Measurements from ENCODE around the gene LRRC74A. TPM values are rescaled to one million over a fixed set of nuclear protein-coding genes. Genes with fewer than 3 reads are reported as not detected.

The LRRC74A gene
- total and polyA plus RNA-seq, 9 of the 15 experiments (the other 6 are each of a cell fraction or from before 2014, with no cell fraction given): not detected

DNA sequence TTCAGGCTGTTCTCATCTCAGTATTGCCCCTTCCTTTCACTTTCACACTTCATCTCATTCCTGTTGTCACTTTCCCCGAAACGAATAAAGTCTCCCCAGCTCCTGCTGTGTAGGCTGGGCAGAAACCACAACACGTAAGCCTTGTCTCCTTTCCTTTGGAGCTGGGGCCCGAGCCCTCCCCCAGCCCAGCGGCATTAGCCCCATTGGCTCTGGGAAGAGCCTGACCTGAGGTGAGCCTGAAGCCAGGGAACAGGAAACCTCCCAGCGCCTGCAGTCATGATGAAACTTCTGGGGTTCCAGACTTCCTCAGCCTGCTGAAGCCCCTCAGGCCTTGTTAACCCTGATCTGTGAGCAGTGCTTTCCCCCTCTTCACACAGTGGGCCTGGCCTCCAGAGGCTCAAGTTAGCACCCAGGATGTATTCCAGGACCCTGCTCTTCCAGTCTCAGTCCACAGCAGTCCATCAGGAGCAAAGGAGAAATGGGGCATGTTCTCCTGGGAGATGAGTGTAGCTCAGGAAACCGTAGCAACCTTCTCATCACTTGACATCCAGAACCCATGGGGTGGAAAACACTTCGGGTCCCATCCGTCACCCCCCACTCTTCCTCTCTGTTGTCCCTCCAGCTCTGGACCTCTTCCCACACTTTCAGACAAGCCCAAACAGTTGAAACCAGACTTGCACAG, 43.2 kb upstream of the LRRC74A start:
- ATAC-seq: no peak
- Histone ChIP-seq H3K9me3 (replicated peaks; ENCODE audit: control insufficient read depth, insufficient read depth, low read depth, low read length) (no peaks in the 10 kb centered on the region), H3K4me2 (ENCODE audit: insufficient read depth, low read length) (no peak overlapping the region), H3K79me2 (ENCODE audit: control insufficient read depth, insufficient read depth, low read length) (no peaks in the 10 kb centered on the region), H3K9ac (ENCODE audit: insufficient read depth in 1 of 2, low read depth in 2 of 2, low read length in 2 of 2) (no peak overlapping the region), H3K9me1 (ENCODE audit: control insufficient read depth, insufficient read depth, low read length) (no peaks in the 10 kb centered on the region), H3K4me3 (no peak overlapping the region), H3K27ac (ENCODE audit: extremely low read depth, low read depth, low read length) (no peak overlapping the region), H4K20me1 (replicated peaks; ENCODE audit: control insufficient read depth, insufficient read depth, low read length) (no peaks in the 10 kb centered on the region), H3K27me3 (ENCODE audit: control insufficient read depth in 2 of 2, insufficient read depth in 2 of 2, low read length in 2 of 2) (no peaks in the 10 kb centered on the region), H3K4me1 (replicated peaks in 1 of 2; ENCODE audit: control insufficient read depth in 2 of 2, insufficient read depth in 2 of 2, low read length in 2 of 2) (peaks cover 9 to 11% of the 10 kb centered on the region in 2 experiments), H3K36me3 (ENCODE audit: control insufficient read depth, insufficient read depth, low read length) (peaks cover 19% of the 10 kb centered on the region; the same call in 2 of the 3 replicates), H2AFZ (ENCODE audit: low read depth, low read length) (no peak overlapping the region)
- DNase-seq (ENCODE audit: extremely low read depth in 1 of 4, low spot score in 3 of 4): no peak
- CTCF ChIA-PET (ENCODE audit: low intra/inter-chr PET ratio): no interaction called here
- intact Hi-C loops (cut with micrococcal nuclease) (no loop called here), in situ Hi-C loops (cut with MboI) (loop anchor here (5.0 kb wide), 1 partner anchor 71 kb away; no protein-coding TSS in a partner anchor)
- 72% methylated on average over 8 of the region's 9 CpGs for WGBS (ENCODE audit: insufficient coverage, low coverage, missing lambda C conversion rate)
- FAIRE-seq: no peak
- no TSS peak for BruUV-seq (replicated peaks)
- TF ChIP-seq ZKSCAN1 (IDR thresholded peaks at IDR 0.05; ENCODE audit: low read depth, low read length) (no peak), KLF16 (IDR thresholded peaks at IDR 0.05) (no peak), SMARCA4 (IDR thresholded peaks at IDR 0.05) (no peak), TEAD4 (IDR thresholded peaks at IDR 0.05; ENCODE audit: low read length) (no peak), TEAD4 (CRISPR knock-in tag; IDR thresholded peaks at IDR 0.05; ENCODE audit: borderline replicate concordance) (no peak), KDM5B (IDR thresholded peaks at IDR 0.05; ENCODE audit: insufficient replicate concordance, low read depth, low read length) (no peak), LCOR (CRISPR knock-in tag; IDR thresholded peaks at IDR 0.05) (no peak), ZNF551 (CRISPR knock-in tag; IDR thresholded peaks at IDR 0.05) (no peak), ZC3H11A (IDR thresholded peaks at IDR 0.05; ENCODE audit: low read depth, low read length) (no peak), PHF21A (IDR thresholded peaks at IDR 0.05; ENCODE audit: borderline replicate concordance, low read depth) (no peak), POLR2AphosphoS2 (IDR thresholded peaks at IDR 0.05; ENCODE audit: low read length) (no peak), ZNF696 (CRISPR knock-in tag; conservative IDR thresholded peaks at IDR 0.05) (no peak), CEBPB (tag; IDR thresholded peaks at IDR 0.05) (no peak), HIVEP1 (CRISPR knock-in tag; IDR thresholded peaks at IDR 0.05) (no peak), NONO (IDR thresholded peaks at IDR 0.05; ENCODE audit: low read depth in 2 of 2, low read length in 1 of 2) (no peak)
- TF ChIP-seq, protein P1, sequence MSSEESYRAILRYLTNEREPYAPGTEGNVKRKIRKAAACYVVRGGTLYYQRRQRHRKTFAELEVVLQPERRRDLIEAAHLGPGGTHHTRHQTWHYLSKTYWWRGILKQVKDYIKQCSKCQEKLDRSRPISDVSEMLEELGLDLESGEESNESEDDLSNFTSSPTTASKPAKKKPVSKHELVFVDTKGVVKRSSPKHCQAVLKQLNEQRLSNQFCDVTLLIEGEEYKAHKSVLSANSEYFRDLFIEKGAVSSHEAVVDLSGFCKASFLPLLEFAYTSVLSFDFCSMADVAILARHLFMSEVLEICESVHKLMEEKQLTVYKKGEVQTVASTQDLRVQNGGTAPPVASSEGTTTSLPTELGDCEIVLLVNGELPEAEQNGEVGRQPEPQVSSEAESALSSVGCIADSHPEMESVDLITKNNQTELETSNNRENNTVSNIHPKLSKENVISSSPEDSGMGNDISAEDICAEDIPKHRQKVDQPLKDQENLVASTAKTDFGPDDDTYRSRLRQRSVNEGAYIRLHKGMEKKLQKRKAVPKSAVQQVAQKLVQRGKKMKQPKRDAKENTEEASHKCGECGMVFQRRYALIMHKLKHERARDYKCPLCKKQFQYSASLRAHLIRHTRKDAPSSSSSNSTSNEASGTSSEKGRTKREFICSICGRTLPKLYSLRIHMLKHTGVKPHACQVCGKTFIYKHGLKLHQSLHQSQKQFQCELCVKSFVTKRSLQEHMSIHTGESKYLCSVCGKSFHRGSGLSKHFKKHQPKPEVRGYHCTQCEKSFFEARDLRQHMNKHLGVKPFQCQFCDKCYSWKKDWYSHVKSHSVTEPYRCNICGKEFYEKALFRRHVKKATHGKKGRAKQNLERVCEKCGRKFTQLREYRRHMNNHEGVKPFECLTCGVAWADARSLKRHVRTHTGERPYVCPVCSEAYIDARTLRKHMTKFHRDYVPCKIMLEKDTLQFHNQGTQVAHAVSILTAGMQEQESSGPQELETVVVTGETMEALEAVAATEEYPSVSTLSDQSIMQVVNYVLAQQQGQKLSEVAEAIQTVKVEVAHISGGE (CRISPR knock-in tag; IDR thresholded peaks at IDR 0.05): no peak
- POLR2A ChIA-PET: interaction anchor here (1.0 to 2.7 kb wide), 2 partner anchors 15 to 67 kb away, joined by 4 to 7 read pairs; no protein-coding TSS in a partner anchor

Data from K562 (cell line).